AG09309 (cell line): ENCODE data around the gene SLU7.

Experiments used
- DNase-seq: peaks from one replicate; pipeline ENCODE4 v3.0.0-alpha.2; 2010; ENCODE audit warnings: low read depth
- H3K4me3 ChIP-seq: 2 replicates; pipeline ENCODE4 v1.5.1; 2011; ENCODE audit warnings: mild to moderate bottlenecking, low read depth, low read length, moderate library complexity; ENCODE audit not compliant: control insufficient read depth
- CTCF ChIP-seq: IDR thresholded peaks from 2 replicates; pipeline ENCODE4 v1.5.1; 2011; ENCODE audit warnings: mild to moderate bottlenecking, low read depth, low read length, inconsistent platforms; ENCODE audit not compliant: insufficient read depth, control insufficient read depth; ENCODE audit errors: missing control alignments

SLU7 gene

DNA sequence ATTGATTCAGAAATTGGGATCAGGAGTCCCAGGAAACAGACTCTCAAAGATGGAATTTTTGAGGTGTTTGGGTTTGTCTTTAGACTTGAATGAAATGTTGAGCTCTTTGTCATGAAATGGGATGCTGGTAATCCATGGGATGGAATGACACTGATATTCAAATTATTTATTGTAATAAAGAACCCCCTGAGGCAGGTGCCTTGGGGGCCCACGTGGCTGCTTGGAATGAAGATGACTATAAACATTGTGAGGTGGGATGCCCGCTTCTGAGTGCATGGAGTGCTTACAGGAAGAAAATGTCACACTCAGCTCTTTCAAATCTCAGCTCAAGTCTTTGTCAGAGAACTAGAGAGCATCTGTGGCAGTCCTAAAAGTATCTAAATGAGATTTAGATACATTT lies 38.8 kb downstream of the SLU7 start:
- H3K4me3 ChIP-seq, result no peak overlapping the region
- TF ChIP-seq CTCF, result no peak
- no peak for DNase-seq

- TF ChIP-seq CTCF, result no peak
- no peak overlapping the region for H3K4me3 ChIP-seq
- DNase-seq, result no peak
Measured at GRCh38 chr5:160379511-160379910, 39.4 kb downstream of the SLU7 start.

DNA sequence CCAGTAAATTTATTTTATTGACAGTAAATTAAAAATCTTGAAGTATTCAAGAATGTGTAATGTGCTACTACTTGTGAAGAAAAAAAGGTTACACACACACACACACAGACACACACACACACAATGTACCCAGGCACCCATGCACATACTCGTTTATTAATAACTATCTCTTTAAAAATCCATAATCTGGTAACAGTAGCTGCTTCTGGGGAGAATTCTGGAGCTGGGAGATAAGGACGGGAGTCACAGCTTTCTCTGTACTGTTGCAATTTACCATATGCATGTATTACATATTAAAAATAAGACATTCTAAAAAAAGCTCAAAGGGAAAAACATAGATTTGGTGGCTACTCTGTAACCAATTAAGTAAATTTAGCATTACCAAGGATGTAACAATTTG lies 40.6 kb downstream of the SLU7 start:
- TF ChIP-seq CTCF, result no peak
- H3K4me3 ChIP-seq, result no peak overlapping the region
- no peak for DNase-seq

- H3K4me3 ChIP-seq, result no peak overlapping the region
- TF ChIP-seq CTCF, result no peak
- DNase-seq, result no peak
Measured at GRCh38 chr5:160377651-160378050, 41.2 kb downstream of the SLU7 start.

DNA sequence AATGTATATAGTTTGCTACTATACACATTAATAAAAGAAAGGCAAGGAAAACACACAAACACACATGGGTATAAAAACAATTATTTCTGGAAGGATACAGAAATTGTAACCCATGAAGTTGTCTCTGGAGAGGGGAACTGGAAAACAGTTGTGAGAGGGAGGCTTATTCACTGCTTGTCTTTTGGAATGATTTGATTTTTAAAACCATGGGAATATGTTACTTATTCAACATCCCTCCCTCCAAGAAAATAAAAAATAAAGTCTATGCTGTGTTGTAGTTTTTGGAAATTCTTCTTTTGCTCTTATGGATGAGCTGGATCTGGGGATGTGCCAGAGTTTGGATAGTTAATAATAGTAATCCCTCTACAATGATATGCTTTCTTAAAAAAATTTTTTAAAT lies 42.5 kb downstream of the SLU7 start:
- TF ChIP-seq CTCF, result no peak
- DNase-seq, result no peak
- no peak overlapping the region for H3K4me3 ChIP-seq

DNA sequence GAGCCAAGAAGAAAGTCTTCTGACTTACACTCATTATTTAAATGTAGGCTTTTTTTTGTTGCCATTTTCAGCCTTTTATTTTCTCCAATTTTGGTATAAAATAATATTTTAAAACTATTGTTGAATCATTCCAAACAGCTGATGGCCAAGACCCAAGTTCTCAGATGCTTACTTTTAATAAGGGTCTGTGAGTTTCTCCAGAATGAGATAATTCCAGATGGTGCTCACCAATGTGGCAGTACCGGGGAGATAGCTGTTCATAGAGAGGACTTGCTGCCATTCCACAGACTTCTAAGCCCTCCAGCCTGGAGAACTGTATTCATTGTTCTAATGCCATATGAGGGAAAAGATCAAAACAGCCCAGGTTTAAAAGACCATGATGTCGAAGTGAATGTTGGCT lies 43.2 kb downstream of the SLU7 start:
- TF ChIP-seq CTCF, result no peak

GRCh38 chr5:160375166-160375565 lies 43.7 kb downstream of the SLU7 start:
- no peak for DNase-seq
- H3K4me3 ChIP-seq, result no peak overlapping the region
- TF ChIP-seq CTCF, result no peak

More for the DNA sequence above, 43.2 kb downstream of the SLU7 start:
- no peak overlapping the region for H3K4me3 ChIP-seq
- DNase-seq, result no peak
